T follicular helper cell (primary cell): Measurements from ENCODE around the gene XRCC3.

Experiments used
- DNase-seq: peaks from one replicate; pipeline ENCODE4 v3.0.0-alpha.2; 2020; ENCODE audit warnings: low read depth

The XRCC3 gene

DNA sequence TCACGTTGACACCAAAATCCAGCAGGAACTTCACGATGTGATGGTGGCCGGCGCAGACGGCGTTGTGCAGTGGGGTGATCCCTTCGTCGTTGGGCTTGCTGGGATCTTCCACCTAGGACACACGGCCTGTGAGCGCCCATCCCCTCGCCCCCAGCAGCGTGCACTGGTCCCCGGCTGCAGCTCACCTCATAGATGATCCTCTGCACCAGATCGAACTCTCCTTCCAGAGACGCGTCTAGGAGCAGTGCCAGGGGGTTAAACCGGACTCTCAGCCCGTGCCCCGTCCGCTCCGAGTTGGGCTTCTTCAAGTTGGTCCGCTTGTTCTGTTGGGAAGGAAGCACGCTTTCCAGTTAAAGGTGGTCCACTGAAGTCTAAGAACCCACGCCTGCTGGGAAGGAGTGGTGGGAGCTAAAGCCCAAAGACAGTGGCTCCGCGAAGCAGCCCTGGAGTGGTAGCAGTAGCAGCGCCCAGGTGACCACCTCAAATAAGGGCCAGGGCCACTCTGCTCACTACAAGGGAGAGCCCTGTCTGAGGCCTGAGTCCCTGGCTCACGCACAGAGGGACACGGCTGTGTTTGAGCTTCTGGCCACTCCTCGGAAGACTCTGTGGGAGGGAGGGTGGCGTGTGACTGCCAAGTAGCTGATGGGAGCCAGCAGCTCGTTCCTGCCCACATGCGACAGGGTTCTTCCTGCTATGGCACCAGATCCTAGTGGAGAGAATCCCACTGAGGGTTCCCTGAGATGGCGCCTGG, 23.6 kb upstream of the XRCC3 start:
- no peak for DNase-seq

DNA sequence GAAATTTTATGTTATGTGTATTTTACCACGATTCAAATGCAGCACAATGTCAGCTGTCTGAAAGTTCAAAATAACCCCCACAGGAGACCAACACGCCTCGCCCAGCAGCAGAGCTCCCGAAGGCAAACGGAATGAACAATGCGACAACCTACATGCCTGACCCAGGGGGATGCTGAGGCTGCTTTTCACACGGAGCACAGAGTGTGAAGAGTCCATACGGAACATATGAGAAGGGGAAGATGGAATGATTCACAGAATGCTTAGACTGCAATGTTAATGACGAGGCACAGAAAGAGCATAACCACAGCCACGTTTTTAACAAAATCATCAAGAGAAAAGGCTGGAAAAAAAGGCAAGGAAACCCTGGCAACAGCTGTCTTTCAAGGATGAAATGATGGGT, 22.9 kb upstream of the XRCC3 start:
- DNase-seq, result no peak

DNA sequence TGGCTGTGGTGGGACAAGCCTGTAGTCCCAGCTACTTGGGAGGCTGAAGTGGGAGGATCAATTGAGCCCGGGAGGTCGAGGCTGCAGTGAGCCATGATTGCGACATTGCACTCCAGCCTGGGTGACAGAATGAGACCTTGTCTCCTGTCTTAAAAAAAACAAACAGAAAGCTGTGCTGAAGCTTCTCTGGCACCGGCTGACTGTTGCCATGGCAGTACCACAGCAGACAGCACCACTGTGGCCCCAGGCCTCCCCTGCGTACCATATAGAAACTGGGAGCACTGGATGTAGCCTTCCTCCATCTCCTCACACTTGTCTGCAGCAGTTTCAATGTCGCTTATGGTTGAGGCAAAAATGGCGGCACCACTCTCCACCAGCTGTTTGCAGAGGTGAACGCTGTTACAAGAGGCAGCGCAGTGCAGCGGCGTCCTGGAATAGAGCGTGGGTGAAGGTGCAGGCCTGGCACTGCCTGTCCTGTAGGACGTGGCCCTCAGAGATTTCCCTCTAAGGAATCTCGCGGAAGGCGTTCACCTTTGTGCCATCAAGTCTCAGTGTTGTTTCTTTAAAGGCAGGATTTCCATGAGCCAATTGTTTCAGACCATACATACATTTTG, 22.3 kb upstream of the XRCC3 start:
- no peak for DNase-seq

DNA sequence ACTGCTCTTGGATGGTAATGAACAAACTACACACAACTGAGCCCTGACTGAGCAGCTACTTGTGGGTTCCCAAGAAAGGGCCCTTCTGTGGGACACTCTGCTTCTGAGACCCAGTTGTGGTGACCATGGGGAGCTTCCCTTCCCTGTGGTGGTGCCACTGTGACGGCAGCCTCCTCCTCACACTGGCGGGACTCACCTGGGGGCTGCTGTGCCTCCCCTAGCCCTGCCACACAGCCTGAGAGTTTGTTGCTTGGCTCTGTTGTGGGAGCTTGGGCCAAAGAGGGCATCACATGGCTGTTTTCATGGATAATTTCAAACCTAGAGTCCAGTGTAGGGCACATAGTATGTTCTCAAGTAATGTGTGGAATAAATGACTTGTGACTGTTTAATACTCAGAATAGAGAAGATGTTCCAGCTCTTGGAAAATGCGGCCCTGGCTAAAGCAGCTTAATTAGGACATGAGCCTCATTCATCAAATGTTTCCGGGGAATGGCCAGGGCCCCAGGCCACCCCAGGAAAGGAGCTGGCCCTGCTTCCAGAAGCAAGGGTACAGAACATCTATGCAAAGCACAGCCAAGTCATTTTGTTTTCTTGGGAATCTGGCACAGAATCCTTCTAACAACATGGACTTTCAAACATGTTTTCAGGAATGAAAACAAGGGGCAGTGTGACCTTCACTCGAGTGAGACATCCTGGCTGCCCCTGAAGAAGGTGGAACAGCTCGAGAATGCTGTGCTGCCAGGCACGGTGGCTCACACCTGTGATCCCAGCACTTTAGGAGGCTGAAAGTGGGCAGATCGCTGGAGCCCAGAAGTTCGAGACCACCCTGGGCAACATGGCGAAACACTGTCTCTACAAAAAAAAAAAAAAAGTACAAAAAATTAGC, 21.5 kb upstream of the XRCC3 start:
- DNase-seq, result no peak

DNA sequence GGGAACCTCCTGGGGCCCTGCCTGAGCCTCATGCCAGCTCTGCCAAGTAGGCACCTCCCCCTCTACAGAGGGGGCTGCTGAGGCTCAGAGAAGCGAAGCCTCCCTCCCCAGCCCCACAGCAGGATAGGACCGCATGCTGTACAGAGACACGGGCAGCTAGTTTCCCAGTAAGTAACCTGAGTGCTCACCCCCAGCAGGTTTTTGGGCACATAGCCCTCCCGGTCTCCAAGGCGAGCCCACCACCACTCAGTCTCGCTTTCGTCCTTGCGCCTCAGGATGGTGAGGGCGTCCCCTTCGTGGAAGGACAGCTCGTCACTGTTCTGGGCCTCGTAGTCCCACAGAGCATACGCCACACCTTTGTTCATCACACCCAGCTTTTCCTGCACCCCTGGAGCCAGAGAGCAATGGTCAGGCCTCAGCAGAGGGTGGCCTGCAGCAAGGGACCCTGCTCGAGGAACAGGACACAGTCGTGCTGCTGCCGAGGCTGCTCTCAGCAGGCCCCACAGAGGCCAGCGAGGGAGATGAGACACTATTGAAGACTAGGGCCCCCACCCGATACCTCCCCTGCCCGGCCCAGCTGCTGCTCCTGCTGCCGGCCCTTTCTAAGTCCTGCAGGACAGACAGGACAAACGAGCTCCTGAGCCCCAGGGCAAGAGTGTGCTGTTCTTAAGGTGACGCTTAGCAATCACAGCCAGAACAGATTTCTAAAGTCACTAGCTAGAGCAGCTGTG, 20.7 kb upstream of the XRCC3 start:
- no peak for DNase-seq

DNA sequence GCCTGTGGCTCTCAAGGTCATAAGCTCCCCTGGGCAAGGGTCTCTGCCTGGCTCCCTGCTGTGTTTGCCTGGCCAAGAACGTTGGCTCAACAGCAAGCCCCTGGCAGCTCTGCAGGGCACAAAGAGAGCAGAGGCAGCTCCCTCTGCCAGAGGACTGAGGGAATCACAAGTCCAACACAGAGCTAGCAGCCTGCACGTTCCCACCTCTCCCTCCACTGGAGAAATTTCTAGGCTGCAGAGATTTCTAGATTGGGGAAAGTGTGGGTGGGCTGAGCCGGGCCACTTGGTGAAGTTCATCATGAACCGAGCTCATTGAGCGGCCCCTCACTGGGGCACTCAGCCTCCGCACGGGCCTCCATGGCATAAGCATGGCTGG, 20.2 kb upstream of the XRCC3 start:
- DNase-seq, result no peak

DNA sequence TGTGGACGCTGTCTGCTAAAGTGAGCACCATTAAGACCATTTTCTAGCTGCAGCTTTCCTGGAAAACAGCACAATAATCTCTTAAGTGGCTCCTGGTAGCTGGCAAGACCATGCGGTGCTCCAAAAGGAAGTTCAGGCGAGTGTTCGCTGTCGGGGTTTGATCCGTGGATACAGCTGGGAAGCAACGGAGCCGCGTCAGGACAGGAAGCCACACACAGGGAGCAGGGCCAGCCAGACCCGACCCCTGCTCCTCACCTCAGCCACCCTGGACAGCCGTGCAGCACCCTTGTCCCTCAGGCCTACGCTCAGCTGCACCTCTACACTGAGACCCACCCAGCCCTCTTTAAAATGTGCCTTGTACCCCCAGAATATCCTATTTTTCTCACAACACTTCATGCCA, 19.8 kb upstream of the XRCC3 start:
- DNase-seq, result no peak

DNA sequence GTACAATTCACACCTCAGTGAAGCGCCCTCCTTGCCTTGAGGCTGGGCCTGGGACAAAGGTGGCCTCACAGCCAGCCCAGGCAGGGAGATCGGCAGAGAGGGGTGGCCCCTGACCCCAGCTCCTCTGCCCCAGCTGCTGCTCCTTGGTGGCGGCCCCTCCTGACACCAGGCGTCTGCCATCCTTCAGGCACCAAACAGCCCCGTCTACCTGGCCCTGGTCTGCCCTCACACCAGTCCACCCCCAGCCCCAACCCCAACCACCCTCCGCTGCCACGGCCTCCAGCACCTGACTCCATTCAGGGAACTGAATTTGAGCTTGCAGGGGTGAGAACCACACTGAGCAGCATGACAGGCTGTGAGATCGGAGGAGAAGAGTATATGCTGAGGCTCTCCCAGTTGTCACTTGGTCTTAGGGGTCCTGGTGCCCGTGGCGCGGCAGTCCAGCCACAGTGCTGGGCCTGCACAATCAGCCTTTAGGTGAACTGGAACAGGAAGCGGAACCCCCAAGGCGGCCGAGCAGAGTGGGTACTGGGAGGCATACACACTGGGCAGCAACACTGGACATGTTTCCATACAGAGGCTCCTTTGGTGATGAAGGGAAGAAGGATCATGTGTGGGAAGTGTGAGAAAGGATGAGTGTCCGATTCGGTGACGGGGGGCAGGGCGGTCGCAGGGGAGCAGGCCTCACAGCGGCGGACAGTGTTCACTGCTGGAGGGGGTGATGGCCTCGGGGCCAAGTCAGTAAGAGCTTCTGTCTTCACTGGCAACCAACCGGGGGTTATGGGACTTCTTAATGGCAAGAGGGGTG, 19.0 kb upstream of the XRCC3 start:
- no peak for DNase-seq

DNA sequence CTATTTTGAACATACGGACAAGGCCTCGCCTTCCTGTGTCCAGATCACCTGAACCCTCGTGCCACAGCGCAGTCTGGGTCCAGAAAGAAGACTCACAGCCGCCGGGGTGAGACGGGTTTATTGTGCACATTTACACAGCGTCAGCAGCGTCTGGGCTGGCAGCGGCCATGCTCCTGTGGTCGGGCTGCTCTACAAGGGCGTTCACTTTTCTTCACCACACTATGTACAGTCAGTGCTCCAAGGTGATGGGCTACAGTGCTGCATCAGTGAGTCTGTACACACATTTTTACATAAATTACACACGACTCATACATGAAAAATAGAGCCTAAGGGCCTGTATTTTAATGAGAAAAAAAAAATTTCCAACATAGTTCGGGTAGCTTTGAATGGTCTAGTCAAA, 18.4 kb upstream of the XRCC3 start:
- no peak for DNase-seq

DNA sequence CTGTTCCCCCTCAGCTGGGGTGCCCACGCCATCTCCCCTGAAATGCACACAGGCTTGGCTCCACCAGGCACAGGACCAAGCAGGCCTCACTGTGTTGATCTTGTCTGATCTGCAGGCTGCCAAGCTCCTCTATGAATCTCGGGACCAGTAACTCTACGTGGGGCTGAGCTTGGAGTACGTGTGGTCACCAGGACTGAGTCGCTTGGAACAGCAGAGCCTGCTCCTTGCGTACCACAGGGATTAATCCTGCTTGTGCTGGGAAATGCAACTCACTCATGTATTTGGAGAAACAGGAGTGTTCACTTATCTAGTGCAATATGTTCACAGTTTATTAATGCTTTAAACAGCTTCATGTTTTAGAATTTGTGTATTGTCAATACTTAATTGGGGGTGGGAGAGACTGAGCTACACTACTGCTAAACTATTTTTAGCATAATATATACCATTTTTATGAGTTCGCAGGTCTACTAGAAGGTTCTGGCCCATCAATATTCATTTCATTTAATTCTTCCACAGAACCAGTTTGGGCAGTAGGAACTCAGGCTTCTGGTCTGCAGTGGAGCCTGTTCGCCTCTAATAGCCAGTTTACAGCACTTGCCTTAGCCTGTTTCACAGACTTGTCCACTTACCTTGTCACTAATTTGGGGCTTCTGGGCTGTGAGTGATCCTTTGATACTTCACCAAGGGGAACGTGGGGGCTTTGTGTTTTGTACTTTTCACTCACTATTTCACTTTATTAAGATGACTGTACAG, 17.8 kb upstream of the XRCC3 start:
- no peak for DNase-seq

DNA sequence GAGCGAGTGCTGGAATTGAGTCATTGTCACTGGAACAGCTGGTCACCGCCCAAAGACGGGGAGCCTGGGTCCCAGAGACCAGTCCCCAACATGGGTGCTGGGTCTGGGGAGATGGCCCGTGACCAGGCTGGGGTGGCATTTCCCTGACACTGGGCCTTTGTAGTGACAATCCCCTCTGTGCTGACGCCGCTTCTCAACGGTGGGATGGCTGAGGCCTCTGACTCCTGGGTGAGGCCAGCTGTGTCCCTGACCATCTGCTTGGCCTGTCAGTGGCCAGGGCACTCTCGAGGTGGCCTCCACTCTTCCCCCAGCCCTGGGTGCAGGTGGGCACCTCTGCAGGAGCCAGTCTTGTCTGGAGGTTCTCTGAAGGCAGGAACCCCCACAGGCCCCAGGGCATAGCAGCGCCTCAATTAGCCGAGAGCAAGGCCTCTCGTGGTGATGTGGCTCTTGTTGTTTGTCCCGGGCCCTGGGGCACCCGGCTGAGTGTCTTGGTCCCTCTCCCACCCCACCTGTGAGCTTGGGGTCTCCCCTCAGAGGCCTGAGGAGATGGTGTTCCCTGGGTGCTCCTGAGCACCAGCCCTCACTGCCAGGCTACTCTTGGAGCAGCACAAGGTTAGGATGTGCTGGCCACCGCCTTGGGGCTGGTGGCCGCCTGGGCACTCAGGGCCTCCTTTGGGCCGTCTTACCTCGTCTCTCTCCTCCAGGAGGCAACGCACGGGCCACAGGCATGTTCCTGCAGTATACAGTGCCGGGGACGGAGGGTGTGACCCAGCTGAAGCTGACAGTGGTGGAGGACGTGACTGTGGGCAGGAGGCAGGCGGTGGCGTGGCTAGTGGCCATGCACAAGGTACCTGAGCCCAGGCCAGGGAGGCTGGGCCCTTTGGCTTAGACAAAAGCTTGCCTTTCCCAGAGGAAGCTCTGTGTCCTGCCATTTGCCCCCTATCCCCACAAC, 16.9 kb upstream of the XRCC3 start:
- no peak for DNase-seq

DNA sequence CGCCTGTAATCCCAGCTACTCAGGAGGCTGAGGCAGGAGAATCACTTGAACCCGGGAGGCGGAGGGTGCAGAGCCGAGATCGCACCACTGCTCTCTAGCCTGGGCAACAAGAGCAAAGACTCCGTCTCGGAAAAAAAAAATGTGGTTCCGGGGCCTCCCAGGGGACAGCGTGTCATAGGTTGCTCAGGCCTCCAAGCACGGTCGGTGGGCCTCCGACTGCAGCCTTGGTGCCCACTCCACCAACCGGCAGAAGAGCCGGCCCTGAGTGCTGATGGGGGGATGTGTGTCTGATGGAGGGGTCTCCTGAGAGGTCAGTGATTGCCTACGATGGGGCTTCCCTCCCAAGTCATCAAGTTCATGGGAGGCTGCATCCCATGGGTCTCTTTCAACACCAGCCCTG, 16.2 kb upstream of the XRCC3 start:
- no peak for DNase-seq

DNA sequence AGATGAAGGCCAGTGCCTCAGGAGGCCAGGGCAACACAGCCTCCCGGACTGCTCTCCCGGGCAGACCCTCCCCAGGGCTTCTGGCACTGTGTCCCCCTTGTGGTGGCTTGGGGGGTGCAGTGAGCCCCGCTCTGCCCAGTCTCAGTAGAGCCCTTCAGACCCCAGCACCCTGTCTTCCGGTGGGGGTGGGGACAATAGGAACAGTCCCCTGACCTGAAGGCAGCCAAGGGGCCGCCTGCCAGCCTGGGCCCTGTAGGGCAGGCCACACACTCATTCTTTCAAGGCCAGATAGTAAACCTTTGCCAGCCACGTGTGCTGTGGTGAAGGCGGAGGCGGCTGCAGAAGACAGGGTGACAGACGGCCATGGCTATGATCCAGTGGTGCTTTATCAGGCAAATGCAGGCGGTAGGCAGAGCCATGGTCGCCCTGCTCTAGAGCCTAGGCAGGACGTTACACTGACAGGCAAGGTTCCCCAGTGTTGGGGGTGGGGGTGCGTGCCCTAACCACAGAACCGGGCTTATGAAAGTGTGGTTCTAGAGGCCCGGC, 15.3 kb upstream of the XRCC3 start:
- DNase-seq, result no peak

DNA sequence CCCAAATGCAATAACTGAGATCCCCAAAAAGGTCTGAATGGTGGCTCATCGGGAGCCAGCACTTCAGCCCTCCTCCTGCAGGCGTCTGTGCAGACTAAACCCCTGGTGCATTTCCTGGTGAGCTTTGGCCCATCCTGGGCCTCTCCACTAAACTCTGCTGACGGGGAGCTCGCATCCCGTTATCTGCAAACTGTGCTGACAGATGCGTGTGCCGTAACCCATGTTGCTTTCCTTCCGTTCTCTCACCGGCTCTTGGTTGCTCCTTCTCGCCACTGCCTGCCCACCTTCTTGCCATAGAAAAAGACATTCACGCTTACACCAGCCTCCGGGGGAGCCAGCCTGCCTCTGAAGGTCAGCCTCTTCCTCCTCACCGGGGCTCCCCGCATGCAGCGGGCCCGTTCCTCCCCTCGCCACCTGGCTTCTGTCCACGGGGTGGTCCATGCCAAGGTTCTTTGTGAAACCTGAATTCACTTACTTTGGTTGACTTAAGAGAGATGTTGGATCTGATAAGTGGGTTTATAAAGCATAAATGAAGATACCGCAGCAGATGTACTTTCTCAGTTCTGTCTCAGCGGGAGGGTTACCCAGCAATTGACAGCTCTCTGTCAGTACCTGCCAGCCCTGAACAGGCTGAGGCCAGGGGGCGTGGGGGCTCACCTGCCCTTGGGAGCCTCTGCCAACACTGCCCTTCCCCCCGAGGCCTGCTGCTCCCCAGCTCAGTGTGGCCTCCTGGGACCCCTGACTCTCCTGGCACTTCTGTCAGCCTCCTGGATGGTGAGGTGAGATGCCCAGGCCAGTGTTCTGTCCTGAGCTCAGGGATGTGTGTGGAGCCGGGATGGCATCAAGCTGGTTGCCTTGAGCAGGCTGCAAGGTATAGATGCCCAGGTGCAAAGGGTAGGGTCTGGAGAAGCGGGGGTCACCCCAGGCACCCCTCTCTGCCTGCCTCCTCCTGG, 14.5 kb upstream of the XRCC3 start:
- no peak for DNase-seq

DNA sequence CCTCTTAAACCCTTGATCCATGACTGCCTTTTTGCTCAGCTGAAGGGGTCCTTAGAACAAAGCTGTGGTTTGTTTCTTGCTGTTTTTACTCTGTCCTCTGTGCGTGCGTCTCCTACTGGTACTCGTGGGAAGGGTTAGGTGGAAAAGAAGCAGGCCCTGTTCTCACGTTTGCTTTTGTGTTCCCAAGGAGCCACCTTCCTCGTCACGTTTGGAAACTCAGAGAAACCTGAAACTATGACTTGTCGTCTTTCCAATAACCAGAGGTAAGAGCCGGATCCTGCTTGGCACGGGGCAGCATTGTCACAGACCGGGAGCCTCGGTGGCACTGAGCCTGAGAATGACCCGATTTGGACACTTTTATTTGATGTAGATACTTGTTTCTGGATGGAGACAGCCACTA, 13.5 kb upstream of the XRCC3 start:
- DNase-seq, result no peak

DNA sequence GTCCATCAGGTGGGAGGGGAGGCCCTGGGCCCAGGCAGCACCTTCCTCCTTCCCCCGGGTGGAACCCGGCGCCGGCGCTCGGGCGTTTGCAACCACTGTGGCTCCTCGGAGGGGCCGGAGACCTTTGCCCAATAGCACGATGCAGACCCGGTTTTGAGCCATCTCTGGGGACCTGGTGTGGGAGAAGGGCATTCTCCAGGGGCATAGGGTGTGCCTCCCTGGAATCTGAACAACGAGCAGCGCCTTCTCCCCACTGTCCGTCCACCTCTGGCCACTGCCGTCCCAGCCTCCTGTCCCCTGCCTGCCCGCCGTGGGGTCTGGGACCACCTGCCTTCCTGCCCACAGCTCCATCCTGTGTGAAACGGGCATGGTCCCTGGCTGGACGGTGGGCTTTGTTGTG, 12.9 kb upstream of the XRCC3 start:
- DNase-seq, result no peak

DNA sequence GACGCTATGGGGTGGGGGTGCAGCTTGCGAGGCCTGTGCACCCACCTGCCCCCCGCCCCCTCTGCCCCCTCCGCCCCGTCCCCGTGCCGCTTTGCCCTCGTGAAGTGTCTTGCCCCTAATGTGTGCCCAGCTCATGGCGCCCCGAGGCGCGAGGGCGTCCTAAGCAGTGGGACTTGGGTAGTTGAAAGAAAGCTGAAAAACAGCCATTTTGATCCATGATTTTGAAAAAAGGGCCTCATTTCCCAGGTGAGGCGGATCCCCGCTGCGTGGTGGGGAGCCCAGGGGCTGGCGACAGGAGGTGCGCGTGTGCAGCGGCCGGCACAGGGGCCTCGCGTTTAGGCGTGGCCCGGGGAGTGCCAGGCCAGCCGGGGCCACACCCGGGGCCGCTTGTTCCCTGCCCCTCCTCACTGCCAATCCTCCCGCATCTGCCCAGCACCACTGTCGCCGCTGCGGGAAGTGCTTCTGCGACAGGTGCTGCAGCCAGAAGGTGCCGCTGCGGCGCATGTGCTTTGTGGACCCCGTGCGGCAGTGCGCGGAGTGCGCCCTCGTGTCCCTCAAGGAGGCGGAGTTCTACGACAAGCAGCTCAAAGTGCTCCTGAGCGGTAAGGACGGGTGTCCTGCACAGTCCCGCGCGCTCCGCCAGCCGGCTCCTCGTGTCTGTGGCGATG, 12.2 kb upstream of the XRCC3 start:
- DNase-seq, result no peak

DNA sequence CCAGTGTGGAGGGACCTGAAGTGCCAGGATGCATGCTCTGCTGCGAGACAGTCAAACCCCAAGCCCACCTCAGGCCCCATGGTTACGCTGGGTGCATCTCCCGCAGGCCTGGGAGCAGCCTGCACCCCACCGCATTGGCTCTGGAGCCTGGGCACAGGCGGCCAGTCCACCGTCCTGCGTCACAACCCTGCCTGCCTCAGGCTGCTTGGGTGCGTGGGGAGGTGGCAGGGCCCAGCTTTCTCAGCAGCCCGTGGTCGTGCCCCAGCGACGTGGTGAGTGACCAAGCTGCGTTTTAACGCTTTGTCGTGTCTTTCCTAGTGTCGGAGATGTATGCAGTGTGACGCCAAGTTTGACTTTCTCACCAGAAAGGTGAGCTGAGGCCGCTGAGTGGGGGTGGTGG, 11.2 kb upstream of the XRCC3 start:
- no peak for DNase-seq
